SK-N-SH (cell line): ENCODE measurements around the gene ABCA1. TPM values are rescaled to one million over a fixed set of nuclear protein-coding genes. Genes with fewer than 3 reads are reported as not detected.

ENCODE experiments used
- CTCF ChIA-PET: fragments of 300-600, 350-600 bp; formaldehyde crosslinking; extraction: SDS; loops from one replicate; lab custom pipeline; 2021; lab: Yijun Ruan, JAX
- POLR2A ChIA-PET: fragments of 350-600 bp; sonication (Branson Sonifier 250); formaldehyde crosslinking; extraction: SDS; loops from one replicate; lab custom pipeline; 2020; ENCODE audit warnings: antibody characterized with exemption, inconsistent platforms; lab: Yijun Ruan, JAX
- DNase-seq: peaks from one replicate; pipeline ENCODE4 v3.0.0; 2012
- H2AFZ ChIP-seq: fragments of 200-600 bp; sonication (generic); 2 replicates; pipeline ENCODE4 v1.8.1; 2016; ENCODE audit warnings: antibody characterized with exemption, mild to moderate bottlenecking, low read depth
- H3F3A ChIP-seq: fragments of 200-600 bp; sonication (generic); replicated peaks from 2 replicates; pipeline ENCODE3; 2016; ENCODE audit warnings: antibody characterized with exemption, mild to moderate bottlenecking; ENCODE audit not compliant: insufficient read depth
- H3K27ac ChIP-seq, 2 experiments: fragments of 200-500 bp in 1 of 2; fragments of 200-600 bp in 1 of 2; sonication (Bioruptor generic) in 1 of 2; sonication (generic), shearing (Covaris generic) in 1 of 2; 2 replicates each; pipeline versions ENCODE4 v1.5.1 to v1.6.1; 2014 to 2016; ENCODE audit warnings: low read depth in 2 of 2, inconsistent platforms in 1 of 2, low read length in 1 of 2, mild to moderate bottlenecking in 1 of 2, mixed read lengths in 1 of 2
- H3K27me3 ChIP-seq: fragments of 200-600 bp; sonication (generic), shearing (Covaris generic); 2 replicates; pipeline ENCODE4 v1.6.1; 2016; ENCODE audit warnings: mixed run types; ENCODE audit not compliant: insufficient read depth
- H3K36me3 ChIP-seq, 2 experiments: fragments of 200-500 bp in 1 of 2; fragments of 200-600 bp in 1 of 2; sonication (Bioruptor generic) in 1 of 2; sonication (generic) in 1 of 2; replicated peaks in 1 of 2; 2 replicates each; pipeline versions ENCODE3 to v1.5.1; 2014 to 2016; ENCODE audit warnings: low read length in 1 of 2, mild to moderate bottlenecking in 1 of 2; ENCODE audit not compliant: insufficient read depth in 2 of 2, control insufficient read depth in 1 of 2
- H3K4me1 ChIP-seq, 2 experiments: fragments of 200-500 bp in 1 of 2; fragments of 200-600 bp in 1 of 2; sonication (Bioruptor generic) in 1 of 2; sonication (generic), shearing (Covaris generic) in 1 of 2; 2 replicates each; pipeline versions ENCODE4 v1.5.1 to v1.6.1; 2014 to 2016; ENCODE audit warnings: low read depth in 1 of 2, low read length in 1 of 2, mixed run types in 1 of 2; ENCODE audit not compliant: insufficient read depth in 2 of 2, control insufficient read depth in 1 of 2
- H3K4me2 ChIP-seq: fragments of 200-600 bp; sonication (generic), shearing (Covaris generic); 2 replicates; pipeline ENCODE4 v1.6.1; 2017; ENCODE audit warnings: mixed run types
- H3K4me3 ChIP-seq, 2 experiments: fragments of 200-500 bp in 1 of 2; fragments of 200-600 bp in 1 of 2; sonication (Bioruptor generic) in 1 of 2; sonication (generic), shearing (Covaris generic) in 1 of 2; 2 replicates each; pipeline versions ENCODE4 v1.5.1 to v1.8.1; 2014 to 2016; ENCODE audit warnings: low read depth in 2 of 2, inconsistent platforms in 1 of 2, low read length in 1 of 2, mild to moderate bottlenecking in 1 of 2, mixed read lengths in 1 of 2, moderate library complexity in 1 of 2
- H3K79me2 ChIP-seq: fragments of 200-600 bp; sonication (generic); 2 replicates; pipeline ENCODE4 v1.8.1; 2017; ENCODE audit warnings: mild to moderate bottlenecking; ENCODE audit not compliant: insufficient read depth
- H3K9ac ChIP-seq: fragments of 200-600 bp; sonication (generic); 2 replicates; pipeline ENCODE4 v1.6.1; 2017; ENCODE audit warnings: mixed run types
- H3K9me2 ChIP-seq: fragments of 200-600 bp; sonication (generic); 2 replicates; pipeline ENCODE4 v1.6.1; 2017; ENCODE audit warnings: mixed run types
- H3K9me3 ChIP-seq: fragments of 200-600 bp; sonication (generic); 2 replicates; pipeline ENCODE4 v1.6.1; 2017; ENCODE audit warnings: mixed run types, mild to moderate bottlenecking, moderate library complexity
- H4K20me1 ChIP-seq: fragments of 200-600 bp; sonication (generic); 2 replicates; pipeline ENCODE4 v1.6.1; 2017; ENCODE audit warnings: mild to moderate bottlenecking, mixed run types; ENCODE audit not compliant: insufficient read depth
- ELF1 ChIP-seq: IDR thresholded peaks from 2 replicates; pipeline ENCODE4 v1.4.0; 2012
- EZH2phosphoT487 ChIP-seq: fragments of 200-600 bp; sonication (generic); IDR thresholded peaks from 2 replicates; pipeline ENCODE4 v1.6.1; 2017; ENCODE audit warnings: low read depth, mixed run types, mild to moderate bottlenecking, antibody characterized with exemption, moderate library complexity, borderline replicate concordance
- FOSL2 ChIP-seq: IDR thresholded peaks from 2 replicates; pipeline ENCODE4 v1.4.0; 2012; ENCODE audit warnings: low read depth, mild to moderate bottlenecking, moderate library complexity, borderline replicate concordance
- MXI1 ChIP-seq: IDR thresholded peaks from 2 replicates; pipeline ENCODE4 v1.6.1; 2012; ENCODE audit warnings: mild to moderate bottlenecking, low read depth, low read length, improper control_type of control experiment
- NFIC ChIP-seq: IDR thresholded peaks from 2 replicates; pipeline ENCODE4 v1.4.0; 2012; ENCODE audit warnings: borderline replicate concordance
- RAD21 ChIP-seq: IDR thresholded peaks from 2 replicates; pipeline ENCODE4 v1.6.1; 2012; ENCODE audit warnings: mild to moderate bottlenecking, low read length
- RFX5 ChIP-seq: IDR thresholded peaks from 2 replicates; pipeline ENCODE4 v1.6.1; 2012; ENCODE audit warnings: mild to moderate bottlenecking, improper control_type of control experiment, low read length
- RXRA ChIP-seq: IDR thresholded peaks from 2 replicates; pipeline ENCODE4 v1.4.0; 2012; ENCODE audit warnings: low read depth, mild to moderate bottlenecking, borderline replicate concordance
- SIN3A ChIP-seq: IDR thresholded peaks from 2 replicates; pipeline ENCODE4 v1.6.1; 2012; ENCODE audit warnings: low read depth, mild to moderate bottlenecking, low read length, moderate library complexity, borderline replicate concordance
- SMC3 ChIP-seq: IDR thresholded peaks from 2 replicates; pipeline ENCODE4 v1.6.1; 2012; ENCODE audit warnings: low read depth, low read length, improper control_type of control experiment
- TAF1 ChIP-seq: IDR thresholded peaks from 2 replicates; pipeline ENCODE4 v1.6.1; 2012; ENCODE audit warnings: low read depth, mild to moderate bottlenecking, low read length, moderate library complexity, borderline replicate concordance
- TEAD4 ChIP-seq: IDR thresholded peaks from 2 replicates; pipeline ENCODE4 v1.4.0; 2012; ENCODE audit warnings: mild to moderate bottlenecking, borderline replicate concordance; ENCODE audit not compliant: insufficient read depth
- YY1 ChIP-seq: IDR thresholded peaks from 2 replicates; pipeline ENCODE4 v1.4.0; 2012; ENCODE audit warnings: low read depth, mild to moderate bottlenecking
- WGBS: methylation state at CpG from one replicate; pipeline ENCODE4 v1.1.6; 2017; ENCODE audit warnings: low lambda C conversion rate; 5-methylcytosine and 5-hydroxymethylcytosine counted together
- polyA plus RNA-seq, 3 experiments: library from polyadenylated mRNA; depleted of rRNA; stranded (reverse); fragments of >200 nt; gene quantifications; 2 replicates each; pipeline ENCODE4 v1.2.3, GENCODE V29; 2012
- TF ChIP-seq, protein P1 (sequence below): IDR thresholded peaks from 2 replicates; pipeline ENCODE4 v1.4.0; 2012; ENCODE audit warnings: low read depth
- TF ChIP-seq, protein P2 (sequence below): IDR thresholded peaks from 2 replicates; pipeline ENCODE4 v1.6.1; 2012; ENCODE audit warnings: mild to moderate bottlenecking, low read depth, low read length, moderate library complexity
- TF ChIP-seq, protein P3 (sequence below): fragments of 150-350 bp; IDR thresholded peaks from 2 replicates; pipeline ENCODE4 v1.6.1; 2017; ENCODE audit warnings: antibody characterized with exemption, low read length, low read depth, borderline replicate concordance
- TF ChIP-seq, protein P4 (sequence below): fragments of 200-600 bp; sonication (generic); IDR thresholded peaks from 2 replicates; pipeline ENCODE4 v1.6.1; 2017; ENCODE audit warnings: antibody characterized with exemption, mild to moderate bottlenecking, moderate library complexity

Gene ABCA1
- polyA plus RNA-seq, 1 of the 3 experiments (the other 2 are of a cell fraction) = 5.3 TPM

DNA sequence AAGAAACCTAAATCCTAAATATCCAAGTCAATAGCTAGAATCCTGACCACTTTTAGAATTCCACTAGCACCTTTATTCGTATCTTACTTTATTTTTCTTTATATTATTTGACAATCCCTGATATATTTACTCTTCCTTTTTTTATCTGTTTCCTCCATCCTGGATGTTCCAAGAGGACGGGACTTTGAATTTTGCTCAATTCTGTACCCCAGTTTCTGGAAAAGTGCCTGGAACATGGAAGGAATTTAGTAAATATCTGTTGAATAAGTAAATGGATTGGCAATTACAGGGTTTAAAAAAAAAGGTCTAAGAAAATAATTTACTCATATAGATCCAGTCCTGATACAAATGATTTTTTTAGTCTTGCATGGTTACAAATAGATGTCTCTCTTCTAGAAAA is 181.7 kb downstream of the ABCA1 start:
- ChIA-PET POLR2A (no interaction called here), CTCF (interaction anchor here (0.7 to 0.9 kb wide), 2 partner anchors 177 to 185 kb away, joined by 3 to 4 read pairs; no protein-coding TSS in a partner anchor)
- H3K79me2 ChIP-seq = peaks cover 23% of the 10 kb centered on the region
- H3K4me2 ChIP-seq = peak overlapping the region; percentile 83; the same call in 1 of the 2 replicates
- H3K4me3 ChIP-seq = no peak overlapping the region
- no peaks in the 10 kb centered on the region for H3K9me2 ChIP-seq
- peaks cover 4% of the 10 kb centered on the region for H3F3A ChIP-seq
- no peak for DNase-seq
- TF ChIP-seq ELF1 = no peak
- TF ChIP-seq RAD21 = no peak
- no peak for TF ChIP-seq NFIC
- no peak for TF ChIP-seq RXRA
- no peak for TF ChIP-seq SMC3
- TF ChIP-seq, protein P1, sequence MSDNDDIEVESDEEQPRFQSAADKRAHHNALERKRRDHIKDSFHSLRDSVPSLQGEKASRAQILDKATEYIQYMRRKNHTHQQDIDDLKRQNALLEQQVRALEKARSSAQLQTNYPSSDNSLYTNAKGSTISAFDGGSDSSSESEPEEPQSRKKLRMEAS = no peak
- no peak for TF ChIP-seq YY1
- no peak for TF ChIP-seq MXI1
- TF ChIP-seq, protein P2, sequence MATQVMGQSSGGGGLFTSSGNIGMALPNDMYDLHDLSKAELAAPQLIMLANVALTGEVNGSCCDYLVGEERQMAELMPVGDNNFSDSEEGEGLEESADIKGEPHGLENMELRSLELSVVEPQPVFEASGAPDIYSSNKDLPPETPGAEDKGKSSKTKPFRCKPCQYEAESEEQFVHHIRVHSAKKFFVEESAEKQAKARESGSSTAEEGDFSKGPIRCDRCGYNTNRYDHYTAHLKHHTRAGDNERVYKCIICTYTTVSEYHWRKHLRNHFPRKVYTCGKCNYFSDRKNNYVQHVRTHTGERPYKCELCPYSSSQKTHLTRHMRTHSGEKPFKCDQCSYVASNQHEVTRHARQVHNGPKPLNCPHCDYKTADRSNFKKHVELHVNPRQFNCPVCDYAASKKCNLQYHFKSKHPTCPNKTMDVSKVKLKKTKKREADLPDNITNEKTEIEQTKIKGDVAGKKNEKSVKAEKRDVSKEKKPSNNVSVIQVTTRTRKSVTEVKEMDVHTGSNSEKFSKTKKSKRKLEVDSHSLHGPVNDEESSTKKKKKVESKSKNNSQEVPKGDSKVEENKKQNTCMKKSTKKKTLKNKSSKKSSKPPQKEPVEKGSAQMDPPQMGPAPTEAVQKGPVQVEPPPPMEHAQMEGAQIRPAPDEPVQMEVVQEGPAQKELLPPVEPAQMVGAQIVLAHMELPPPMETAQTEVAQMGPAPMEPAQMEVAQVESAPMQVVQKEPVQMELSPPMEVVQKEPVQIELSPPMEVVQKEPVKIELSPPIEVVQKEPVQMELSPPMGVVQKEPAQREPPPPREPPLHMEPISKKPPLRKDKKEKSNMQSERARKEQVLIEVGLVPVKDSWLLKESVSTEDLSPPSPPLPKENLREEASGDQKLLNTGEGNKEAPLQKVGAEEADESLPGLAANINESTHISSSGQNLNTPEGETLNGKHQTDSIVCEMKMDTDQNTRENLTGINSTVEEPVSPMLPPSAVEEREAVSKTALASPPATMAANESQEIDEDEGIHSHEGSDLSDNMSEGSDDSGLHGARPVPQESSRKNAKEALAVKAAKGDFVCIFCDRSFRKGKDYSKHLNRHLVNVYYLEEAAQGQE = no peak
- TF ChIP-seq, protein P3, sequence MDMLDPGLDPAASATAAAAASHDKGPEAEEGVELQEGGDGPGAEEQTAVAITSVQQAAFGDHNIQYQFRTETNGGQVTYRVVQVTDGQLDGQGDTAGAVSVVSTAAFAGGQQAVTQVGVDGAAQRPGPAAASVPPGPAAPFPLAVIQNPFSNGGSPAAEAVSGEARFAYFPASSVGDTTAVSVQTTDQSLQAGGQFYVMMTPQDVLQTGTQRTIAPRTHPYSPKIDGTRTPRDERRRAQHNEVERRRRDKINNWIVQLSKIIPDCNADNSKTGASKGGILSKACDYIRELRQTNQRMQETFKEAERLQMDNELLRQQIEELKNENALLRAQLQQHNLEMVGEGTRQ = no peak
- H3K9ac ChIP-seq = no peak overlapping the region
- H3K27me3 ChIP-seq = no peaks in the 10 kb centered on the region
- H3K9me3 ChIP-seq = no peaks in the 10 kb centered on the region
- H3K36me3 ChIP-seq = peaks cover 6 to 8% of the 10 kb centered on the region in 2 experiments
- peaks cover 0 to 5% of the 10 kb centered on the region in 2 experiments; a peak in 3 of 4 replicates for H3K4me1 ChIP-seq
- no peak overlapping the region for H3K27ac ChIP-seq
- peak overlapping the region; percentile 94 for H2AFZ ChIP-seq
- WGBS = 87% methylated on average over 2 of the region's 2 CpGs
- H4K20me1 ChIP-seq = no peaks in the 10 kb centered on the region

DNA sequence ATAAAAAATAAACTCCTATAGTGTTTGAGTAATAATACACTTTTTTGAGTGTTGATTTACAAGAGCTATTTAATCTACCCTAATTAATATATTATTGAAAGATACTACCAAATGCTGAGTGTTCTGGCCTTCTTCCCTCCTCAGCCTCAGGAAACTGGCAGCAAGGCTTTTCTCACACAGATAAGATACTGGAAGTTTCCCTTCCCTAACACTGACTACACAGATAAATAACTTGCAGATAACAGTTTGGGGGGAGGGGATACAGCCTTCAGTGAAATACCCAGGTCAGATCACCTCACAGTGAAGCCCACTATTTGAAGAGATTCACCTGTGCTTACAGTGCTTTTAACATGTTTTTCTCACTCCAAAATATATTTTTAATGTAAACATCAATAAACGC is 182.1 kb downstream of the ABCA1 start:
- DNase-seq = no peak
- CTCF ChIA-PET = interaction anchor here (0.7 to 0.9 kb wide), 2 partner anchors 185 to 623 kb away, joined by 3 read pairs; no protein-coding TSS in a partner anchor
- Histone ChIP-seq H3K27me3 (no peaks in the 10 kb centered on the region), H3K36me3 (peaks cover 2 to 6% of the 10 kb centered on the region in 2 experiments), H3K4me1 (peaks cover 0 to 5% of the 10 kb centered on the region in 2 experiments; a peak in 3 of 4 replicates), H3K9ac (no peak overlapping the region), H3K79me2 (peaks cover 23% of the 10 kb centered on the region), H3K4me2 (no peak overlapping the region), H3K9me2 (no peaks in the 10 kb centered on the region), H2AFZ (no peak overlapping the region; the same call in 1 of the 2 replicates), H3F3A (peaks cover 1% of the 10 kb centered on the region), H3K9me3 (no peaks in the 10 kb centered on the region), H4K20me1 (no peaks in the 10 kb centered on the region), H3K27ac (no peak overlapping the region), H3K4me3 (no peak overlapping the region)
- WGBS = 91% methylated on average over 1 of the region's 1 CpG
- POLR2A ChIA-PET = no interaction called here
- TF ChIP-seq SIN3A (no peak), TEAD4 (no peak), EZH2phosphoT487 (no peak), RFX5 (no peak), RXRA (no peak), ELF1 (no peak), FOSL2 (no peak), TAF1 (no peak)
- TF ChIP-seq, protein P4, sequence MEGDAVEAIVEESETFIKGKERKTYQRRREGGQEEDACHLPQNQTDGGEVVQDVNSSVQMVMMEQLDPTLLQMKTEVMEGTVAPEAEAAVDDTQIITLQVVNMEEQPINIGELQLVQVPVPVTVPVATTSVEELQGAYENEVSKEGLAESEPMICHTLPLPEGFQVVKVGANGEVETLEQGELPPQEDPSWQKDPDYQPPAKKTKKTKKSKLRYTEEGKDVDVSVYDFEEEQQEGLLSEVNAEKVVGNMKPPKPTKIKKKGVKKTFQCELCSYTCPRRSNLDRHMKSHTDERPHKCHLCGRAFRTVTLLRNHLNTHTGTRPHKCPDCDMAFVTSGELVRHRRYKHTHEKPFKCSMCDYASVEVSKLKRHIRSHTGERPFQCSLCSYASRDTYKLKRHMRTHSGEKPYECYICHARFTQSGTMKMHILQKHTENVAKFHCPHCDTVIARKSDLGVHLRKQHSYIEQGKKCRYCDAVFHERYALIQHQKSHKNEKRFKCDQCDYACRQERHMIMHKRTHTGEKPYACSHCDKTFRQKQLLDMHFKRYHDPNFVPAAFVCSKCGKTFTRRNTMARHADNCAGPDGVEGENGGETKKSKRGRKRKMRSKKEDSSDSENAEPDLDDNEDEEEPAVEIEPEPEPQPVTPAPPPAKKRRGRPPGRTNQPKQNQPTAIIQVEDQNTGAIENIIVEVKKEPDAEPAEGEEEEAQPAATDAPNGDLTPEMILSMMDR = no peak
- TF ChIP-seq, protein P2 = no peak
